MM.1S (cell line): ENCODE measurements around the gene ZNF101.

Source experiments
- DNase-seq: peaks from one replicate; pipeline ENCODE4 v3.0.0-alpha.2; 2015
- H2AFZ ChIP-seq: fragments of 300-600 bp; sonication (generic); 2 replicates; pipeline ENCODE4 v1.6.0; 2016; ENCODE audit warnings: antibody characterized with exemption, low read length
- H3F3A ChIP-seq: fragments of 300-600 bp; sonication (generic); 2 replicates; pipeline ENCODE4 v1.6.1; 2016; ENCODE audit warnings: mild to moderate bottlenecking, antibody characterized with exemption, low read length, moderate library complexity, mixed read lengths; ENCODE audit not compliant: insufficient read depth
- H3K27ac ChIP-seq: fragments of 300-600 bp; sonication (generic); 2 replicates; pipeline ENCODE4 v1.5.1; 2016; ENCODE audit warnings: mild to moderate bottlenecking, low read length
- H3K27me3 ChIP-seq: fragments of 300-600 bp; sonication (generic); replicated peaks from 2 replicates; pipeline ENCODE4 v1.6.0; 2016; ENCODE audit warnings: low read length; ENCODE audit not compliant: insufficient read depth
- H3K36me3 ChIP-seq: fragments of 300-600 bp; sonication (generic); replicated peaks from 2 replicates; pipeline ENCODE4 v1.6.1; 2016; ENCODE audit warnings: mild to moderate bottlenecking, low read length, mixed read lengths; ENCODE audit not compliant: insufficient read depth
- H3K4me1 ChIP-seq: fragments of 300-600 bp; sonication (generic); 2 replicates; pipeline ENCODE4 v1.6.1; 2016; ENCODE audit warnings: low read length, mixed read lengths
- H3K4me2 ChIP-seq: fragments of 300-600 bp; sonication (generic); 2 replicates; pipeline ENCODE4 v1.6.0; 2016; ENCODE audit warnings: low read depth, low read length
- H3K4me3 ChIP-seq: fragments of 300-600 bp; sonication (generic); 2 replicates; pipeline ENCODE4 v1.5.1; 2016; ENCODE audit warnings: low read length, mixed read lengths
- H3K79me2 ChIP-seq: fragments of 300-600 bp; sonication (generic); 2 replicates; pipeline ENCODE4 v1.6.1; 2016; ENCODE audit warnings: mixed run types, low read length, mixed read lengths
- H3K9ac ChIP-seq: fragments of 300-600 bp; sonication (generic); 2 replicates; pipeline ENCODE4 v1.6.1; 2016; ENCODE audit warnings: low read length, mixed read lengths
- H3K9me2 ChIP-seq: fragments of 300-600 bp; sonication (generic); replicated peaks from 2 replicates; pipeline ENCODE4 v1.6.1; 2016; ENCODE audit warnings: mild to moderate bottlenecking, low read length, mixed read lengths; ENCODE audit not compliant: insufficient read depth
- H3K9me3 ChIP-seq: fragments of 300-600 bp; sonication (generic); replicated peaks from 2 replicates; pipeline ENCODE4 v1.6.1; 2016; ENCODE audit warnings: mild to moderate bottlenecking, low read length, mixed read lengths; ENCODE audit not compliant: insufficient read depth
- H4K20me1 ChIP-seq: fragments of 300-600 bp; sonication (generic); 2 replicates; pipeline ENCODE4 v1.6.1; 2016; ENCODE audit warnings: mild to moderate bottlenecking, low read length, moderate library complexity, mixed read lengths; ENCODE audit not compliant: insufficient read depth
- CTCF ChIP-seq: fragments of 300-600 bp; sonication (generic); IDR thresholded peaks from 2 replicates; pipeline ENCODE4 v1.5.1; 2016; ENCODE audit warnings: antibody characterized with exemption, low read length, mixed read lengths
- EZH2 ChIP-seq: fragments of 300-600 bp; sonication (generic); optimal IDR thresholded peaks from 2 replicates; pipeline ENCODE3; 2017; ENCODE audit warnings: low read depth, mild to moderate bottlenecking, antibody characterized with exemption, low read length, mixed read lengths
- EZH2phosphoT487 ChIP-seq: fragments of 300-600 bp; sonication (generic); IDR thresholded peaks from 2 replicates; pipeline ENCODE4 v1.6.1; 2018; ENCODE audit warnings: antibody characterized with exemption, low read length

The ZNF101 gene

GRCh38 chr19:19659646-19660245, 8.9 kb upstream of the ZNF101 start:
- H3K79me2 ChIP-seq: peaks cover 37% of the 10 kb centered on the region
- DNase-seq: no peak
- no peaks in the 10 kb centered on the region for H3K9me3 ChIP-seq
- H3K9me2 ChIP-seq: no peaks in the 10 kb centered on the region
- H3K36me3 ChIP-seq: peaks cover 5% of the 10 kb centered on the region; the same call in 1 of the 2 replicates
- TF ChIP-seq CTCF (no peak), EZH2 (no peak), EZH2phosphoT487 (no peak)
- no peak overlapping the region for H3K27ac ChIP-seq
- no peak overlapping the region for H2AFZ ChIP-seq
- H3K4me1 ChIP-seq: 0 out of 2 replicates have a peak, but pooled peaks cover 6% of the 10 kb centered on the region
- no peak overlapping the region for H3K4me3 ChIP-seq
- H3K27me3 ChIP-seq: no peaks in the 10 kb centered on the region
- H3K4me2 ChIP-seq: no peak overlapping the region
- no peaks in the 10 kb centered on the region for H3F3A ChIP-seq
- H4K20me1 ChIP-seq: no peaks in the 10 kb centered on the region
- H3K9ac ChIP-seq: no peak overlapping the region

GRCh38 chr19:19661141-19661674, 7.4 kb upstream of the ZNF101 start:
- H3K36me3 ChIP-seq: peaks cover 5% of the 10 kb centered on the region; the same call in 1 of the 2 replicates
- DNase-seq: no peak
- H3K4me3 ChIP-seq: no peak overlapping the region; the same call in 1 of the 2 replicates
- peaks cover 37% of the 10 kb centered on the region for H3K79me2 ChIP-seq
- no peak overlapping the region for H3K27ac ChIP-seq
- H4K20me1 ChIP-seq: no peaks in the 10 kb centered on the region
- no peak for TF ChIP-seq EZH2
- TF ChIP-seq EZH2phosphoT487: no peak
- no peak for TF ChIP-seq CTCF
- H3K9ac ChIP-seq: no peak overlapping the region
- no peak overlapping the region for H3K4me2 ChIP-seq
- H3K27me3 ChIP-seq: no peaks in the 10 kb centered on the region
- no peaks in the 10 kb centered on the region for H3F3A ChIP-seq
- H3K9me3 ChIP-seq: no peaks in the 10 kb centered on the region
- 0 out of 2 replicates have a peak, but pooled peaks cover 6% of the 10 kb centered on the region for H3K4me1 ChIP-seq
- H2AFZ ChIP-seq: no peak overlapping the region
- H3K9me2 ChIP-seq: no peaks in the 10 kb centered on the region

GRCh38 chr19:19661675-19662251, 6.9 kb upstream of the ZNF101 start:
- Histone ChIP-seq H3K4me3 (no peak overlapping the region; the same call in 1 of the 2 replicates), H3K27ac (no peak overlapping the region)

More at GRCh38 chr19:19661675-19662251, 6.9 kb upstream of the ZNF101 start:
- TF ChIP-seq EZH2 (no peak), EZH2phosphoT487 (no peak), CTCF (no peak)
- H3K79me2 ChIP-seq: peaks cover 37% of the 10 kb centered on the region
- no peak for DNase-seq
- no peak overlapping the region for H2AFZ ChIP-seq
- H3K9me3 ChIP-seq: no peaks in the 10 kb centered on the region
- 0 out of 2 replicates have a peak overlapping the region, but pooled peaks have one; percentile 97 for H3K4me2 ChIP-seq
- H3K4me1 ChIP-seq: 0 out of 2 replicates have a peak, but pooled peaks cover 6% of the 10 kb centered on the region
- H3K9ac ChIP-seq: no peak overlapping the region
- H3F3A ChIP-seq: no peaks in the 10 kb centered on the region
- no peaks in the 10 kb centered on the region for H4K20me1 ChIP-seq
- H3K27me3 ChIP-seq: no peaks in the 10 kb centered on the region
- H3K9me2 ChIP-seq: no peaks in the 10 kb centered on the region
- H3K36me3 ChIP-seq: peaks cover 5% of the 10 kb centered on the region; the same call in 1 of the 2 replicates
